GM19099 (cell line): ENCODE measurements around the gene DMRTA2.

ENCODE experiments used
- POLR2A ChIP-seq: IDR thresholded peaks from 3 replicates; pipeline ENCODE4 v1.6.1; 2011; ENCODE audit warnings: low read depth; ENCODE audit not compliant: insufficient read length; ENCODE audit errors: extremely low read depth

Gene DMRTA2

DNA sequence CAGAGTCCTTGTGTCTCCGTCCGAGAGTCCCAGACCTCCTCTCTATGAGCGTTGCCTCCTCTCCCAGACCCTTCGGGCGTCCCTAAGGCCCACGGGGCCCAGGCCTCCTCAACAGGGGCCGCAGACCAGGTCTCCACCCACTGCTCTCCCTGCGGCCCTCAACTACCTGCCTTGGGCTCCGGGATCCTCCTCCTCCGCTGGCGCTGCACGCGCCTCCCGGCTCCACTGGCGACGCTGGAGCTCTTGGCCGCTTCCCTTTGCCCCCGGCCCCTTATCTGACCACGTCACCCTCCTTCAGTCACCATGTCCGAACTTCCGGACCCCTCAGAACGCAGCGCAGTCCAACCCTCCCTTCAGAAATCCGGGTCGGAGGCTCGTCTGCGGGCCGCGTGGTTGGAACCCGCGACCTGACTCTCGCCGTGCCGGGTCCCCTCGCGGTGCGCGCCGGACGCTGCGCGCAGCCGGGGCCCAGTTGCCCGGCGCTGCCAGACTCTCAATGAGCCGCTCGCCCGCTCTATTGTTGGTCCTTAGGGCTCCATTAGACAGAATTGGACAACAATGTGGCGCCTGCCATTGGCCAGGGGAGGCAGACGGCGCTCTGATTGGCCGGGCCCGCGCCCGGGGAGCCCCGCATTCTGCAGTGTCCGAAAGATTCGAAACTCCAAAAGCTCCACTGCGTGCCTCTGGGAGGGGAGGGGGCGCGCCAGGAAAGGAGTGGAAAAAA is at the start of gene DMRTA2:
Gene DMRTA2 (minus strand): TSS at position 498 of the 724 bp plus-strand sequence. CDS start 1,907 bp downstream, outside the sequence.
- TF ChIP-seq POLR2A = no peak

GRCh38 chr1:50471967-50472366 is 48.7 kb upstream of the DMRTA2 start:
- no peak for TF ChIP-seq POLR2A

DNA sequence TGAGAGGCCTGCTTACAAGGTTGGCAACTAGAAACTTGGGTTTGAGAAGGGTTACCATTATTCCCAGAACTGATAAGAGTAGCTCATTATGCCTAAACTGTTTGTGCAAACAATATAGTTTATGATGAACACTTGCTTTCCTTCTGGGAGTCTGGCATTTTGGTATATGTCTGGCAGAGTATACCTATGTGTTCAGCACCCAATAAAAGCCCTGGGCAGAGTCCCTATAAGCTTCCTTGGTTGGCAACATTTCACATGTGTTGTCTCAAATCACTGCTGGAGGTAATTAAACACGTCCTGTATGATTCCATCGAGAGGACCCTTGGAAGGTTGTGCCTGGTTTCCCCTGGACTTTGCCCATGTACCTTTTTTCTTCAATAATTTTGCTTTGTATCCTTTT is 39.7 kb upstream of the DMRTA2 start:
- no peak for TF ChIP-seq POLR2A

GRCh38 chr1:50458507-50458906 is 35.3 kb upstream of the DMRTA2 start:
- TF ChIP-seq POLR2A = no peak

- TF ChIP-seq POLR2A = no peak
Measured at GRCh38 chr1:50454911-50455310, 31.7 kb upstream of the DMRTA2 start.

- no peak for TF ChIP-seq POLR2A
Measured at GRCh38 chr1:50453266-50453665, 30.0 kb upstream of the DMRTA2 start.

DNA sequence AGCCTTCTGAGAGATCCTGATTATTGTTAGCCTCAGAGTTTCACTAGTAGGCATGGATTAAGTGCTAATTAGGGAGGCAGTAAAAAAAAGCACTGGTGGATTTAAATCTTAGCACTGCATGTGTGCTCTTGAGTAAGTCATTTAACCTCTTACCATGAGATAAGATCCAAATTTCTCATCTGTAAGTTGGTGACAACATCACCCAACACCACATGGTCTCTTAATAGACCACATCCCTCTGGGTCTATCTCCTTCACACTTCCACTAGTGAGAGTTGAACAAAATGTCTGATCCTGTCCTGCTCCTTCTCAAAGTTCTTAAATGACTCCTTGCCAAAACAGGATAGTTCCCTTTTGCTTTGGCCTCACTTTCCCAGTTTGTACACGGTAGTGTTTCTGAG is 29.5 kb upstream of the DMRTA2 start:
- no peak for TF ChIP-seq POLR2A

DNA sequence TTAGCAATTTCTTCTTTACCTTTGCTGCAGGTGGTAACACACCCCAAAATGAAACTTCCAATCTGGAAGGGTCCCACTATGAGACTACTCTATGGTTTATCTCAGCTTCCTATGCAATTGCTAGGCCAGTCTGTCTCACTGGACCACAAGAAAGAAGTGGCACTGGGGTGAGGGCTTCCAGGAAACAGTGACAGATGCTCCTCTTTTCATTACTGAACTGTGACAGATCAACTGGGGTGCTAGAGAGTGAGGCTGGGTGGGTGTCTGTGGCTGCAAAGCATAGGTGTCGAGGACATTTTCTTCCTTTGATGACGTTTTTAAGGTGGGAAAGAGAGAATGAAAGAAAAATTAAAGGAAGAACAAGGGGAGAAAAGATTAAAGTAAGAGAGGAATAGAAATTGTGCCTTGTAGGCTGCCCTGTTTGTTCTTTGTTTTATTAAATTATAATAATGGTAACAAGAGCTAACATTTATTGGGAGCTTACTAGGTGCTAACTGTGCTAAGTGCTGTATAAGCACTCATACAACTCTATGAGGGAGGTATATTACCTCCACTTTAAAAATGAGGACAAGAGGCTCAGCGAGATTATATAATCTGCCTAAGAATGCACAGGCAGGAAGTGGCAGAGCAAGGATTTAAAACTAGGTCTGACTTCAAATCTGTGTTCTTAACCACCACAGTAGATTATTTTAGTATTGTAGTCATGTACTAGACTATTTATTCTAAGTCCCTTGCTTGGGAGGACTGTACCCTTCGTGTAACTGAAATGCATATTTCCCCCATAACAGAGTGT is 27.8 kb upstream of the DMRTA2 start:
- TF ChIP-seq POLR2A = no peak

GRCh38 chr1:50447961-50448360 is 24.7 kb upstream of the DMRTA2 start:
- no peak for TF ChIP-seq POLR2A

GRCh38 chr1:50441183-50441582 is 17.9 kb upstream of the DMRTA2 start:
- TF ChIP-seq POLR2A = no peak

- no peak for TF ChIP-seq POLR2A
Measured at GRCh38 chr1:50438945-50439344, 15.7 kb upstream of the DMRTA2 start.

DNA sequence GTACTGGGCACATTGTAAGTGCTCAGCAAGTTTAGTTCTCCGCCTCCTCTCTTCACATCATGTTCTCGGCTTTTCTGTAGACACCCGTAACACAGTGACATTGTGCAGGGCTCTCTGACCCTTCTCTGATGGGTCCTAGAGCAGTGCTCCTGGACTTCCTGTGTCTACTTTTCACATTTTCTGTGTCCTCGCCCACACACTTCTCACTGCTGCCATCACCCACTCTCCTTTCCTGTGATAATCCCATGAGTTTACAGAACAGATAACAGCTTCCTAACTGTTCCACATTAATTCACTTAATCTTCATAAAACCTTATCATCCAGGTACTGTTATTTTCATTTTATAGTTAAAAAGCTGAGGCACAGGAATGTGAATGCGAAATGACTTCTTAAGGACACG is 13.2 kb upstream of the DMRTA2 start:
- TF ChIP-seq POLR2A = no peak

GRCh38 chr1:50430010-50430405 is 6.8 kb upstream of the DMRTA2 start:
- TF ChIP-seq POLR2A = no peak

DNA sequence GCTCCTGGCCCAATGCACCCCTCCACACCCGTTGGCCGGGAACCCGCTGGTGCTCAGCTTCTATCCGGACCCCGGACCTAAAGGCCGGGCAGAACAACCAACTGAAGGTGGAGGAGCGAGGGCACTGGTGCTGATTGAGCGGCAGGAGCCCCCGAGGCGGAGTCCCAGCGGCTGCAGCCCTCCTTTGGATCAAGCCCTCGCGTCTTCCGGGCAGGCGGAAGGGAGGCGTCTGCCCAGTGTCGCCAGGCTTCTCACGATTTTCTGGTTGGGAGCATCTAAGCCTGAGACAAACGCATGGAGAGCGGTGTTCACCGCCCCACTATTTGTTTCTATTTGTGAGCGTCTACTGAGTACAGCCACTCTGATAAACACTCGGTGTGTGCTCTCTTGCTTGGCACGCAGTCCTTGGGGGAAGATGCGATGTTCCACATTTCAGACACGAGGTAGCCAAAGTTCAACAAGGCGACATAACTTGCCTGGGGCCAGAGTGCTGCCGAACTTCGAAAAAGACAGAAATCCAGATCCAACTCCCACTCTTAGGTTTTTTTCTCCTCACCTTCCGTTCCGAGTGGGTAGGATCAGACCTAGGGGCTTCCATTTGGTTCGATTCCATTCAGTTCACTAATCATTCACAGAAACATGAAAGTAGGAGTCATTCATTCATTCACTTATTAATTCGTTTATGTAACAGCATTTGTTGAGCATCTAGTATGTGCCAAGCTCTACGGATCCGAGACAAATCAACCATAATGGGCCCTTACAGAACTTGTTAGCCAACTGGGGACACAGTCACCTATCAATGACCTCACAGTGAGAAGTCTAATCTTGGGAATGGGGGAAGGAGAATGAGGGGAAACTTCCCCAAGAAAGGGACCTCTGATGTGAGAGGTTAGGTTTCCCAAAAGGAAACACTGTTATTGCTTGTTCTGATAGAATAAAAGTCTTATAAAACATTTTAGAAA is 4.9 kb upstream of the DMRTA2 start:
- TF ChIP-seq POLR2A = no peak
